H9 (cell line): Measurements from ENCODE around the gene AKR7A3. TPM values are rescaled to one million over a fixed set of nuclear protein-coding genes. Genes with fewer than 3 reads are reported as not detected.

ENCODE experiments used
- DNase-seq: peaks from one replicate; pipeline ENCODE4 v3.0.0-alpha.2; 2017
- H2AFZ ChIP-seq: one replicate; pipeline ENCODE4 v1.6.1; 2013; ENCODE audit warnings: mild to moderate bottlenecking, low read length, control low read depth, moderate library complexity
- H2AK5ac ChIP-seq: 2 replicates; pipeline ENCODE4 v1.6.1; 2013; ENCODE audit warnings: low read length, control low read depth, mixed read lengths; ENCODE audit not compliant: insufficient read length
- H2BK120ac ChIP-seq: one replicate; pipeline ENCODE4 v1.6.1; 2013; ENCODE audit warnings: low read depth, mild to moderate bottlenecking, low read length, control low read depth, inconsistent platforms; ENCODE audit not compliant: poor library complexity, severe bottlenecking
- H2BK12ac ChIP-seq: 2 replicates; pipeline ENCODE4 v1.6.1; 2013; ENCODE audit warnings: low read length, control low read depth, mixed read lengths, low read depth; ENCODE audit not compliant: insufficient read length
- H2BK15ac ChIP-seq: 2 replicates; pipeline ENCODE4 v1.6.1; 2013; ENCODE audit warnings: low read depth, low read length, control low read depth
- H2BK20ac ChIP-seq: one replicate; pipeline ENCODE4 v1.6.1; 2013; ENCODE audit warnings: low read depth, mild to moderate bottlenecking, low read length, control low read depth, inconsistent platforms; ENCODE audit not compliant: poor library complexity, severe bottlenecking
- H2BK5ac ChIP-seq: 2 replicates; pipeline ENCODE4 v1.6.1; 2013; ENCODE audit warnings: low read length, control low read depth, mixed read lengths; ENCODE audit not compliant: insufficient read length
- H3K14ac ChIP-seq: 2 replicates; pipeline ENCODE4 v1.6.1; 2013; ENCODE audit warnings: low read length, control low read depth; ENCODE audit not compliant: insufficient read depth
- H3K18ac ChIP-seq: 2 replicates; pipeline ENCODE4 v1.6.1; 2013; ENCODE audit warnings: low read depth, mild to moderate bottlenecking, mixed read lengths, low read length, control low read depth; ENCODE audit not compliant: insufficient read length
- H3K23ac ChIP-seq: 2 replicates; pipeline ENCODE4 v1.6.1; 2013; ENCODE audit warnings: low read length, control low read depth, mixed read lengths, low read depth; ENCODE audit not compliant: insufficient read length
- H3K23me2 ChIP-seq: 2 replicates; pipeline ENCODE4 v1.6.1; 2013; ENCODE audit warnings: low read depth, mild to moderate bottlenecking, mixed read lengths, low read length, control low read depth; ENCODE audit not compliant: insufficient read length, poor library complexity, severe bottlenecking
- H3K27ac ChIP-seq: 2 replicates; pipeline ENCODE4 v1.5.1; 2013; ENCODE audit warnings: low read length, control low read depth, mixed read lengths, low read depth; ENCODE audit not compliant: insufficient read length
- H3K27me3 ChIP-seq: 2 replicates; pipeline ENCODE4 v1.6.1; 2013; ENCODE audit warnings: low read length, control low read depth, inconsistent platforms; ENCODE audit not compliant: insufficient read depth
- H3K4ac ChIP-seq: 2 replicates; pipeline ENCODE4 v1.6.1; 2013; ENCODE audit warnings: low read depth, mild to moderate bottlenecking, control low read depth, inconsistent platforms, low read length, moderate library complexity
- H3K4me1 ChIP-seq: 2 replicates; pipeline ENCODE4 v1.6.1; 2013; ENCODE audit warnings: low read length, control low read depth, inconsistent platforms; ENCODE audit not compliant: insufficient read depth
- H3K4me2 ChIP-seq: 2 replicates; pipeline ENCODE4 v1.6.1; 2013; ENCODE audit warnings: low read length, control low read depth, mixed read lengths; ENCODE audit not compliant: insufficient read length, insufficient read depth
- H3K56ac ChIP-seq: 2 replicates; pipeline ENCODE4 v1.6.1; 2013; ENCODE audit warnings: low read depth, mild to moderate bottlenecking, mixed read lengths, low read length, control low read depth; ENCODE audit not compliant: insufficient read length
- H3K79me1 ChIP-seq: 2 replicates; pipeline ENCODE4 v1.6.1; 2013; ENCODE audit warnings: low read depth, mild to moderate bottlenecking, moderate library complexity, low read length, control low read depth, inconsistent platforms; ENCODE audit not compliant: insufficient read depth, poor library complexity, severe bottlenecking
- H3K79me2 ChIP-seq: 2 replicates; pipeline ENCODE4 v1.6.1; 2013; ENCODE audit warnings: low read length, control low read depth, inconsistent platforms; ENCODE audit not compliant: insufficient read depth
- H3K9ac ChIP-seq: 2 replicates; pipeline ENCODE4 v1.6.1; 2013; ENCODE audit warnings: low read length, control low read depth, mixed read lengths; ENCODE audit not compliant: insufficient read length; ENCODE audit errors: extremely low read depth
- H3K9me3 ChIP-seq: one replicate; pipeline ENCODE4 v1.6.1; 2013; ENCODE audit warnings: low read depth, low read length, inconsistent platforms; ENCODE audit not compliant: control insufficient read depth
- H3T11ph ChIP-seq: one replicate; pipeline ENCODE4 v1.6.1; 2013; ENCODE audit warnings: mild to moderate bottlenecking, low read length, control low read depth, inconsistent platforms
- H4K20me1 ChIP-seq: one replicate; pipeline ENCODE4 v1.6.1; 2013; ENCODE audit not compliant: control insufficient read depth, insufficient read length, insufficient read depth
- H4K5ac ChIP-seq: 2 replicates; pipeline ENCODE4 v1.6.1; 2013; ENCODE audit warnings: low read depth, mild to moderate bottlenecking, mixed read lengths, low read length, control low read depth; ENCODE audit not compliant: insufficient read length
- H4K8ac ChIP-seq: replicated peaks from 2 replicates; pipeline ENCODE4 v1.6.1; 2013; ENCODE audit warnings: low read length, control low read depth, mixed read lengths, low read depth; ENCODE audit not compliant: insufficient read length
- H4K91ac ChIP-seq: 2 replicates; pipeline ENCODE4 v1.6.1; 2013; ENCODE audit warnings: low read depth, mild to moderate bottlenecking, moderate library complexity, mixed read lengths, low read length, control low read depth; ENCODE audit not compliant: insufficient read length
- H3K27ac Mint-ChIP-seq, 3 experiments: 2 replicates in 2 of 3; 3 replicates in 1 of 3; pipeline ENCODE4 v1.8.0; 2020 to 2021; ENCODE audit warnings: mixed read lengths in 3 of 3, mild to moderate bottlenecking in 1 of 3, moderate library complexity in 1 of 3
- H3K27me3 Mint-ChIP-seq: 2 replicates; pipeline ENCODE4 v1.8.0; 2021; ENCODE audit warnings: low read depth, mild to moderate bottlenecking, moderate library complexity, mixed read lengths
- H3K36me3 Mint-ChIP-seq, 3 experiments: 2 replicates in 2 of 3; 3 replicates in 1 of 3; pipeline ENCODE4 v1.8.0; 2020 to 2021; ENCODE audit warnings: low read depth in 3 of 3, mixed read lengths in 3 of 3; ENCODE audit not compliant: insufficient read depth in 1 of 3
- H3K4me1 Mint-ChIP-seq, 2 experiments: 2 replicates each; pipeline ENCODE4 v1.8.0; 2020; ENCODE audit warnings: mixed read lengths in 2 of 2
- H3K4me3 Mint-ChIP-seq, 2 experiments: 2 replicates in 1 of 2; 3 replicates in 1 of 2; pipeline ENCODE4 v1.8.0; 2020 to 2021; ENCODE audit warnings: mild to moderate bottlenecking in 2 of 2, mixed read lengths in 2 of 2, moderate library complexity in 1 of 2
- H3K9me3 Mint-ChIP-seq, 2 experiments: 2 replicates in 1 of 2; 3 replicates in 1 of 2; pipeline ENCODE4 v1.8.0; 2020; ENCODE audit warnings: mild to moderate bottlenecking in 2 of 2, mixed read lengths in 2 of 2, moderate library complexity in 1 of 2
- WGBS: extraction: QIAGEN DNeasy Blood & Tissue Kit; methylation state at CpG from one replicate; pipeline ENCODE4 v1.1.7; 2013; ENCODE audit warnings: missing lambda C conversion rate, low lambda C conversion rate, mixed read lengths; ENCODE audit not compliant: insufficient read length; ENCODE audit errors: extremely low coverage; 5-methylcytosine and 5-hydroxymethylcytosine counted together
- total RNA-seq: library from RNA; stranded (reverse); gene quantifications from 2 replicates; pipeline ENCODE4 v1.2.1, GENCODE V29; 2021
- TF ChIP-seq, protein P1 (sequence below): fragments of 200-600 bp; sonication (generic); conservative IDR thresholded peaks from 3 replicates; pipeline ENCODE4 v1.8.0; 2021; ENCODE audit warnings: antibody characterized with exemption, mild to moderate bottlenecking

Gene AKR7A3
- total RNA-seq, 1 experiment from 2014 or later: 0.74 TPM

DNA sequence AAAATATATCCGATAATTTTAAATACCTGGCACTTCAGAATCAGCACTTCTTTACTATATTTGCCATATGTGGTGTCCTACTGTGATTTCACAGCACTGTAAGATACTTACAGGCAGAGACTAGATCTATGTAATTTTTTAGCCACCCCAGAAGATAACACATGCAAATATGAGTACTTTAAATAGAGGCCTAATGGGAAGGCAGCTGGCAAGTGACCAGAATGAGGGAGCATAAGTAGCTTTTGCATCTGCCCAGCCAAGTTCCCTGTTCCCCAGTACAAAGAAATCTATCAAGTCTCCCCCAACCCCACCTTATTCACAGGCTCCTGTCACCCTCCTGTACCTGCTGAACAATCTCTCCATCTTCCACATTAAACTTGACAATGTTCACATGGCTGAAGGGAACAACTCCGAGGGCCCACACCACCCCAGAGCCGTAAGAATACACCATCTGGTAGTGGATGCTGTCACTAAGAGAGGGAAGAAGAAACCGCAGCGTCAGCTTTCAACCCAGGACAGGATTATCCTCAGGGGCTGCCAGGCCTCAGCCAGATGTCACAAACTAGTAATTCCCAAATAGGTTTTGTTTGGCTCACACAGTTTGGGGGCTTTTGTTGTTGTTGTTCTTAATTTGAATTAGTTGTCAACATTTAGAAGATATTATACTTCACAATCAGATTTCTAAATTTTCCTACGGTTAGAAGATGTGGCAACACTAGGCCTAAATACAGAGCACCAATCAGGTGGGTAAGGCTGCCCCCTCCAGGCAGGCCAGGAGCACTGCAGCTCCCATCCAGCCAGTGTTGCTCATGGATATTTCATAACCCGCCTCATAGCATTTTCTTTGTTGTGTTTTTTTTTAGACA is 47.7 kb downstream of the AKR7A3 start:
- no peak overlapping the region for H3K56ac ChIP-seq
- no peak overlapping the region for H2AFZ ChIP-seq
- no peak overlapping the region for H3K4ac ChIP-seq
- peaks cover 57 to 82% (median 79%) of the 10 kb centered on the region in 3 experiments; a peak in 6 of 7 replicates for H3K36me3 Mint-ChIP-seq
- H2BK120ac ChIP-seq: no peak overlapping the region
- WGBS: no CpG with 5 or more reads among the region's 7 CpGs
- no peak overlapping the region for H3K14ac ChIP-seq
- no peak overlapping the region for H2BK20ac ChIP-seq
- H3K27ac ChIP-seq: no peak overlapping the region
- no peaks in the 10 kb centered on the region for H3K9me3 Mint-ChIP-seq
- H3K4me3 Mint-ChIP-seq: no peak overlapping the region
- H3K18ac ChIP-seq: no peak overlapping the region
- no peaks in the 10 kb centered on the region for H4K20me1 ChIP-seq
- H3K79me1 ChIP-seq: no peaks in the 10 kb centered on the region
- H2BK5ac ChIP-seq: no peak overlapping the region
- no peak overlapping the region for H3K23ac ChIP-seq
- no peaks in the 10 kb centered on the region for H3K4me1 Mint-ChIP-seq
- no peak overlapping the region for H2BK15ac ChIP-seq
- no peak overlapping the region for H4K91ac ChIP-seq
- H3K4me2 ChIP-seq: no peak overlapping the region
- no peaks in the 10 kb centered on the region for H3K23me2 ChIP-seq
- H3K79me2 ChIP-seq: peaks cover 3% of the 10 kb centered on the region; the same call in 1 of the 2 replicates
- no peak overlapping the region for H3K9ac ChIP-seq
- no peak overlapping the region for H3T11ph ChIP-seq
- H2BK12ac ChIP-seq: no peak overlapping the region
- no peak for DNase-seq
- H4K8ac ChIP-seq: no peak overlapping the region
- H2AK5ac ChIP-seq: no peak overlapping the region
- H3K27me3 Mint-ChIP-seq: no peaks in the 10 kb centered on the region
- H3K27me3 ChIP-seq: no peaks in the 10 kb centered on the region; the same call in 1 of the 2 replicates
- H3K27ac Mint-ChIP-seq: peak overlapping the region in 1 of 3 experiments; percentile 76; a peak in 1 of 7 replicates
- no peaks in the 10 kb centered on the region for H3K4me1 ChIP-seq
- no peak overlapping the region for H4K5ac ChIP-seq
- H3K9me3 ChIP-seq: no peaks in the 10 kb centered on the region
- TF ChIP-seq, protein P1, sequence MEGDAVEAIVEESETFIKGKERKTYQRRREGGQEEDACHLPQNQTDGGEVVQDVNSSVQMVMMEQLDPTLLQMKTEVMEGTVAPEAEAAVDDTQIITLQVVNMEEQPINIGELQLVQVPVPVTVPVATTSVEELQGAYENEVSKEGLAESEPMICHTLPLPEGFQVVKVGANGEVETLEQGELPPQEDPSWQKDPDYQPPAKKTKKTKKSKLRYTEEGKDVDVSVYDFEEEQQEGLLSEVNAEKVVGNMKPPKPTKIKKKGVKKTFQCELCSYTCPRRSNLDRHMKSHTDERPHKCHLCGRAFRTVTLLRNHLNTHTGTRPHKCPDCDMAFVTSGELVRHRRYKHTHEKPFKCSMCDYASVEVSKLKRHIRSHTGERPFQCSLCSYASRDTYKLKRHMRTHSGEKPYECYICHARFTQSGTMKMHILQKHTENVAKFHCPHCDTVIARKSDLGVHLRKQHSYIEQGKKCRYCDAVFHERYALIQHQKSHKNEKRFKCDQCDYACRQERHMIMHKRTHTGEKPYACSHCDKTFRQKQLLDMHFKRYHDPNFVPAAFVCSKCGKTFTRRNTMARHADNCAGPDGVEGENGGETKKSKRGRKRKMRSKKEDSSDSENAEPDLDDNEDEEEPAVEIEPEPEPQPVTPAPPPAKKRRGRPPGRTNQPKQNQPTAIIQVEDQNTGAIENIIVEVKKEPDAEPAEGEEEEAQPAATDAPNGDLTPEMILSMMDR: peak; percentile 91
